GM19193 (cell line): ENCODE results near the gene DPY19L3.

Experiments used
- POLR2A ChIP-seq: IDR thresholded peaks from 4 replicates; pipeline ENCODE4 v1.6.1; 2011; ENCODE audit not compliant: insufficient read depth, insufficient read length; ENCODE audit errors: extremely low read depth

The DPY19L3 gene

GRCh38 chr19:32416749-32417456, 11.3 kb downstream of the DPY19L3 start:
- no peak for TF ChIP-seq POLR2A

- no peak for TF ChIP-seq POLR2A
Measured at GRCh38 chr19:32418155-32418554, 12.6 kb downstream of the DPY19L3 start.

GRCh38 chr19:32421589-32422361, 16.2 kb downstream of the DPY19L3 start:
- TF ChIP-seq POLR2A, result no peak

GRCh38 chr19:32422435-32422834, 16.9 kb downstream of the DPY19L3 start:
- no peak for TF ChIP-seq POLR2A

- no peak for TF ChIP-seq POLR2A
Measured at GRCh38 chr19:32427536-32427935, 22.0 kb downstream of the DPY19L3 start.

GRCh38 chr19:32436692-32437091, 31.1 kb downstream of the DPY19L3 start:
- TF ChIP-seq POLR2A, result no peak

- no peak for TF ChIP-seq POLR2A
Measured at GRCh38 chr19:32437096-32437495, 31.5 kb downstream of the DPY19L3 start.

GRCh38 chr19:32438751-32439150, 33.2 kb downstream of the DPY19L3 start:
- no peak for TF ChIP-seq POLR2A

- no peak for TF ChIP-seq POLR2A
Measured at GRCh38 chr19:32442650-32443049, 37.1 kb downstream of the DPY19L3 start.

GRCh38 chr19:32448026-32448425, 42.5 kb downstream of the DPY19L3 start:
- TF ChIP-seq POLR2A, result no peak

- TF ChIP-seq POLR2A, result no peak
Measured at GRCh38 chr19:32450217-32450616, 44.6 kb downstream of the DPY19L3 start.

GRCh38 chr19:32453736-32454135, 48.2 kb downstream of the DPY19L3 start:
- no peak for TF ChIP-seq POLR2A

GRCh38 chr19:32456406-32456805, 50.8 kb downstream of the DPY19L3 start:
- no peak for TF ChIP-seq POLR2A

- no peak for TF ChIP-seq POLR2A
Measured at GRCh38 chr19:32457571-32458158, 52.1 kb downstream of the DPY19L3 start.

GRCh38 chr19:32458500-32459123, 53.0 kb downstream of the DPY19L3 start:
- TF ChIP-seq POLR2A, result no peak

- TF ChIP-seq POLR2A, result no peak
Measured at GRCh38 chr19:32459204-32459865, 53.8 kb downstream of the DPY19L3 start.

- no peak for TF ChIP-seq POLR2A
Measured at GRCh38 chr19:32460476-32460875, 54.9 kb downstream of the DPY19L3 start.
